IMR-90 (cell line): ENCODE data around the gene ABCD1. TPM values are rescaled to one million over a fixed set of nuclear protein-coding genes. Genes with fewer than 3 reads are reported as not detected.

Experiments
- ATAC-seq: fragments of 200-7000 bp; cut with Tn5 transposase; 2 replicates; pipeline ENCODE4 v1.9.1; 2020; ENCODE audit warnings: low read depth, mild to moderate bottlenecking, moderate library complexity
- BruUV-seq: library from RNA; stranded (reverse); fragments of 400-500 nt; replicated peaks from 2 replicates; lab custom pipeline; 2021; lab: Mats Ljungman, UMichigan
- CTCF ChIA-PET: fragments of 300-600 bp; formaldehyde crosslinking; extraction: SDS; loops from one replicate; lab custom pipeline; 2021; ENCODE audit warnings: antibody characterized with exemption; lab: Yijun Ruan, JAX
- POLR2A ChIA-PET: fragments of 300-600 bp; sonication (Branson Sonifier 250); formaldehyde crosslinking; loops from one replicate; lab custom pipeline; 2022; ENCODE audit warnings: antibody characterized with exemption; ENCODE audit not compliant: unreplicated experiment; lab: Charles Lee
- DNase-seq: peaks from one replicate; pipeline ENCODE4 v3.0.0; 2013
- H2AFZ ChIP-seq: replicated peaks from 2 replicates; pipeline ENCODE3; 2013; ENCODE audit warnings: low read length, mild to moderate bottlenecking; ENCODE audit not compliant: poor library complexity
- H2AK5ac ChIP-seq: 2 replicates; pipeline ENCODE4 v1.6.1; 2013; ENCODE audit warnings: low read depth, low read length, inconsistent platforms
- H2AK9ac ChIP-seq: replicated peaks from 2 replicates; pipeline ENCODE3; 2013; ENCODE audit warnings: mild to moderate bottlenecking, low read depth, low read length, moderate library complexity; ENCODE audit not compliant: poor library complexity
- H2BK120ac ChIP-seq: 2 replicates; pipeline ENCODE4 v1.6.1; 2013; ENCODE audit warnings: low read depth, low read length, inconsistent platforms
- H2BK15ac ChIP-seq: 3 replicates; pipeline ENCODE4 v1.6.1; 2013; ENCODE audit warnings: low read depth, low read length, inconsistent platforms
- H2BK20ac ChIP-seq: 2 replicates; pipeline ENCODE4 v1.6.1; 2013; ENCODE audit warnings: low read depth, mild to moderate bottlenecking, inconsistent platforms, low read length, moderate library complexity
- H2BK5ac ChIP-seq: 2 replicates; pipeline ENCODE4 v1.6.1; 2013; ENCODE audit warnings: mild to moderate bottlenecking, low read depth, low read length, inconsistent platforms; ENCODE audit not compliant: poor library complexity, severe bottlenecking
- H3K14ac ChIP-seq: replicated peaks from 2 replicates; pipeline ENCODE4 v1.6.1; 2013; ENCODE audit warnings: low read depth, low read length, inconsistent platforms
- H3K18ac ChIP-seq: 2 replicates; pipeline ENCODE4 v1.6.1; 2013; ENCODE audit warnings: low read depth, low read length, control low read depth
- H3K23ac ChIP-seq: 2 replicates; pipeline ENCODE4 v1.6.1; 2013; ENCODE audit warnings: low read depth, low read length, inconsistent platforms
- H3K27ac ChIP-seq: 2 replicates; pipeline ENCODE4 v1.5.1; 2013; ENCODE audit warnings: mild to moderate bottlenecking, control low read depth, low read length; ENCODE audit not compliant: insufficient read depth
- H3K27me3 ChIP-seq: 2 replicates; pipeline ENCODE4 v1.6.1; 2013; ENCODE audit warnings: low read length; ENCODE audit not compliant: control insufficient read depth, insufficient read depth
- H3K36me3 ChIP-seq: 2 replicates; pipeline ENCODE4 v1.6.1; 2013; ENCODE audit warnings: low read length, mixed read lengths; ENCODE audit not compliant: control insufficient read depth, insufficient read depth
- H3K4ac ChIP-seq: 2 replicates; pipeline ENCODE4 v1.6.1; 2013; ENCODE audit warnings: low read depth, low read length, inconsistent platforms
- H3K4me1 ChIP-seq: 2 replicates; pipeline ENCODE4 v1.6.1; 2013; ENCODE audit warnings: low read length, mixed read lengths; ENCODE audit not compliant: control insufficient read depth, insufficient read depth
- H3K4me2 ChIP-seq: 2 replicates; pipeline ENCODE4 v1.6.1; 2013; ENCODE audit warnings: low read depth, mild to moderate bottlenecking, control low read depth, low read length, moderate library complexity
- H3K4me3 ChIP-seq: 2 replicates; pipeline ENCODE4 v1.5.1; 2013; ENCODE audit warnings: low read depth, mild to moderate bottlenecking, control low read depth, low read length, moderate library complexity; ENCODE audit not compliant: insufficient read depth
- H3K56ac ChIP-seq: 2 replicates; pipeline ENCODE4 v1.6.1; 2013; ENCODE audit warnings: low read length, inconsistent platforms; ENCODE audit not compliant: insufficient read depth; ENCODE audit errors: extremely low read depth
- H3K79me1 ChIP-seq, 2 experiments: 2 replicates each; pipeline ENCODE4 v1.6.1; 2013; ENCODE audit warnings: low read length in 2 of 2, inconsistent platforms in 1 of 2, low read depth in 1 of 2
- H3K9ac ChIP-seq: 2 replicates; pipeline ENCODE4 v1.6.1; 2013; ENCODE audit warnings: low read depth, low read length, control low read depth
- H3K9me1 ChIP-seq: 2 replicates; pipeline ENCODE4 v1.6.1; 2013; ENCODE audit warnings: low read length, inconsistent platforms; ENCODE audit not compliant: insufficient read depth
- H3K9me3 ChIP-seq: 2 replicates; pipeline ENCODE4 v1.6.1; 2013; ENCODE audit warnings: low read length; ENCODE audit not compliant: control insufficient read depth, insufficient read depth
- H4K20me1 ChIP-seq: 2 replicates; pipeline ENCODE4 v1.6.1; 2013; ENCODE audit warnings: low read length, inconsistent platforms; ENCODE audit not compliant: insufficient read depth
- H4K5ac ChIP-seq: 2 replicates; pipeline ENCODE4 v1.6.1; 2013; ENCODE audit warnings: mild to moderate bottlenecking, low read depth, low read length, control low read depth
- H4K8ac ChIP-seq, 2 experiments: 2 replicates each; pipeline ENCODE4 v1.6.1; 2013; ENCODE audit warnings: low read depth in 2 of 2, low read length in 2 of 2, control low read depth in 1 of 2, inconsistent platforms in 1 of 2
- H4K91ac ChIP-seq: 2 replicates; pipeline ENCODE4 v1.6.1; 2013; ENCODE audit warnings: low read depth, low read length, inconsistent platforms; ENCODE audit not compliant: insufficient read depth
- BHLHE40 ChIP-seq: fragments of 150-350 bp; IDR thresholded peaks from 2 replicates; pipeline ENCODE4 v1.6.1; 2016; ENCODE audit warnings: mild to moderate bottlenecking, low read depth, low read length
- CEBPB ChIP-seq: IDR thresholded peaks from 2 replicates; pipeline ENCODE4 v1.6.1; 2012; ENCODE audit warnings: low read depth, low read length, improper control_type of control experiment
- CHD1 ChIP-seq: IDR thresholded peaks from 2 replicates; pipeline ENCODE4 v1.6.1; 2012; ENCODE audit warnings: low read depth, low read length, improper control_type of control experiment
- MAZ ChIP-seq: IDR thresholded peaks from 2 replicates; pipeline ENCODE4 v1.6.1; 2012; ENCODE audit warnings: low read depth, mild to moderate bottlenecking, low read length, improper control_type of control experiment, moderate library complexity, borderline replicate concordance
- MXI1 ChIP-seq: IDR thresholded peaks from 2 replicates; pipeline ENCODE4 v1.6.1; 2012; ENCODE audit warnings: low read depth, mild to moderate bottlenecking, low read length, moderate library complexity, borderline replicate concordance
- NFE2L2 ChIP-seq: fragments of 150-350 bp; IDR thresholded peaks from 2 replicates; pipeline ENCODE4 v1.6.1; 2016; ENCODE audit warnings: low read depth, mild to moderate bottlenecking, low read length
- POLR2A ChIP-seq: IDR thresholded peaks from 2 replicates; pipeline ENCODE4 v1.6.1; 2012; ENCODE audit warnings: mild to moderate bottlenecking, low read depth, low read length
- RAD21 ChIP-seq: IDR thresholded peaks from 2 replicates; pipeline ENCODE4 v1.6.1; 2012; ENCODE audit warnings: low read length, improper control_type of control experiment
- RCOR1 ChIP-seq: IDR thresholded peaks from 2 replicates; pipeline ENCODE4 v1.6.1; 2012; ENCODE audit warnings: mild to moderate bottlenecking, low read length, improper control_type of control experiment; ENCODE audit not compliant: insufficient replicate concordance
- RFX5 ChIP-seq: IDR thresholded peaks from 2 replicates; pipeline ENCODE4 v1.8.0; 2012; ENCODE audit warnings: low read depth, mild to moderate bottlenecking, low read length, moderate library complexity
- SMC3 ChIP-seq: fragments of 150-350 bp; IDR thresholded peaks from 2 replicates; pipeline ENCODE4 v1.6.1; 2016; ENCODE audit warnings: low read depth, mild to moderate bottlenecking, antibody characterized with exemption, low read length, moderate library complexity
- WGBS, 2 experiments: methylation state at CpG; one replicate each; pipeline versions ENCODE4 v1.1.5 to v1.1.7; 2013; ENCODE audit warnings: missing lambda C conversion rate in 2 of 2; ENCODE audit not compliant: insufficient read length in 1 of 2; ENCODE audit errors: extremely low coverage in 2 of 2; 5-methylcytosine and 5-hydroxymethylcytosine counted together
- dilution Hi-C: fragments of 300-500 bp; cut with HindIII; formaldehyde crosslinking; loops from one replicate; pipeline ENCODE4 v1.14.3; 2018; ENCODE audit warnings: low sequenced_read_pairs; ENCODE audit not compliant: unreplicated experiment
- in situ Hi-C: fragments of 300-500 bp; cut with MboI; formaldehyde crosslinking; loops from 3 replicates; pipeline ENCODE4 v1.14.3; 2019; ENCODE audit warnings: low sequenced_read_pairs, inconsistent platforms, mixed read lengths
- intact Hi-C: fragments of 100-400 bp; cut with micrococcal nuclease; formaldehyde crosslinking; loops from 2 replicates; pipeline ENCODE4 v1.10.0; 2022
- polyA plus RNA-seq, 3 experiments: library from polyadenylated mRNA; depleted of rRNA; stranded (reverse); fragments of >200 nt; gene quantifications; 2 replicates each; pipeline ENCODE4 v1.2.3, GENCODE V29; 2012; ENCODE audit warnings: low replicate concordance in 1 of 3
- total RNA-seq: library from RNA; depleted of rRNA; stranded (reverse); fragments of >200 nt; gene quantifications from 2 replicates; pipeline ENCODE4 v1.2.3, GENCODE V29; 2012
- TF ChIP-seq, protein P1 (sequence below): fragments of 150-350 bp; IDR thresholded peaks from 2 replicates; pipeline ENCODE4 v1.6.1; 2017; ENCODE audit warnings: mild to moderate bottlenecking, antibody characterized with exemption, low read length, low read depth

The ABCD1 gene
- total and polyA plus RNA-seq, 2 of the 4 experiments (the other 2 are of a cell fraction): 4.3 to 7.0 TPM

- H3K4me3 ChIP-seq: no peak overlapping the region
- H2BK20ac ChIP-seq: no peak overlapping the region
- no peak for ATAC-seq
- no peaks in the 10 kb centered on the region; the same call in 1 of the 2 replicates for H3K9me3 ChIP-seq
- H3K36me3 ChIP-seq: peaks cover 18% of the 10 kb centered on the region; the same call in 1 of the 2 replicates
- BruUV-seq: no TSS peak
- peaks cover 6% of the 10 kb centered on the region; the same call in 1 of the 2 replicates for H3K9me1 ChIP-seq
- peaks cover 4 to 31% of the 10 kb centered on the region in 2 experiments for H3K79me1 ChIP-seq
- no peak overlapping the region for H3K18ac ChIP-seq
- ChIA-PET CTCF (no interaction called here), POLR2A (no interaction called here)
- H3K9ac ChIP-seq: no peak overlapping the region
- no peak overlapping the region for H2BK15ac ChIP-seq
- no peak overlapping the region for H3K4ac ChIP-seq
- H3K23ac ChIP-seq: no peak overlapping the region
- H3K27me3 ChIP-seq: no peaks in the 10 kb centered on the region
- no peak overlapping the region for H2BK5ac ChIP-seq
- no peak overlapping the region for H3K56ac ChIP-seq
- no peak overlapping the region for H4K8ac ChIP-seq
- peaks cover 2% of the 10 kb centered on the region; the same call in 1 of the 2 replicates for H3K4me1 ChIP-seq
- H4K20me1 ChIP-seq: 0 out of 2 replicates have a peak, but pooled peaks cover 6% of the 10 kb centered on the region
- no peak overlapping the region for H2AFZ ChIP-seq
- no peak overlapping the region for H3K27ac ChIP-seq
- H2AK9ac ChIP-seq: no peak overlapping the region
- 100% methylated on average over 4 of the region's 12 CpGs; no CpG with 5 or more reads in 1 of the 2 experiments for WGBS, 2 experiments
- in situ Hi-C loops (no loop called here), intact Hi-C loops (loop anchor here (5.0 kb wide), 1 partner anchor 138 kb away; the partner anchor contains the start of gene ARHGAP4), dilution Hi-C loops (no loop called here)
- no peak overlapping the region for H2AK5ac ChIP-seq
- no peak overlapping the region for H4K91ac ChIP-seq
- TF ChIP-seq NFE2L2: no peak
- TF ChIP-seq BHLHE40: no peak
- TF ChIP-seq MAZ: no peak
- no peak for TF ChIP-seq CHD1
- no peak for TF ChIP-seq RAD21
- TF ChIP-seq, protein P1, sequence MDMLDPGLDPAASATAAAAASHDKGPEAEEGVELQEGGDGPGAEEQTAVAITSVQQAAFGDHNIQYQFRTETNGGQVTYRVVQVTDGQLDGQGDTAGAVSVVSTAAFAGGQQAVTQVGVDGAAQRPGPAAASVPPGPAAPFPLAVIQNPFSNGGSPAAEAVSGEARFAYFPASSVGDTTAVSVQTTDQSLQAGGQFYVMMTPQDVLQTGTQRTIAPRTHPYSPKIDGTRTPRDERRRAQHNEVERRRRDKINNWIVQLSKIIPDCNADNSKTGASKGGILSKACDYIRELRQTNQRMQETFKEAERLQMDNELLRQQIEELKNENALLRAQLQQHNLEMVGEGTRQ: no peak
- TF ChIP-seq SMC3: no peak
- TF ChIP-seq CEBPB: no peak
- TF ChIP-seq RCOR1: no peak
- no peak for TF ChIP-seq RFX5
- no peak for TF ChIP-seq POLR2A
- TF ChIP-seq MXI1: no peak
- H3K14ac ChIP-seq: no peak overlapping the region
- H4K5ac ChIP-seq: no peak overlapping the region
- no peak overlapping the region for H3K4me2 ChIP-seq
- no peak overlapping the region for H2BK120ac ChIP-seq
- DNase-seq: no peak
These were observed 65.0 kb downstream of the ABCD1 start for GRCh38 chrX:153789654-153790053.
